Panc1 (cell line): ENCODE measurements around the gene GNAS. TPM values are rescaled to one million over a fixed set of nuclear protein-coding genes. Genes with fewer than 3 reads are reported as not detected.

Experiments
- ATAC-seq: fragments of 200-7000 bp; cut with Tn5 transposase; 2 replicates; pipeline ENCODE4 v1.9.1; 2020; ENCODE audit warnings: mild to moderate bottlenecking, moderate library complexity
- BruUV-seq: library from RNA; stranded (reverse); fragments of 400-500 nt; replicated peaks from 2 replicates; lab custom pipeline; 2021; lab: Mats Ljungman, UMichigan
- CTCF ChIA-PET: fragments of 300-600 bp; sonication (Branson Sonifier 250); formaldehyde crosslinking; loops from one replicate; lab custom pipeline; 2022; ENCODE audit warnings: antibody characterized with exemption; lab: Charles Lee
- POLR2A ChIA-PET: fragments of 300-600 bp; sonication (Branson Sonifier 250); formaldehyde crosslinking; loops from one replicate; lab custom pipeline; 2022; ENCODE audit warnings: antibody characterized with exemption; lab: Charles Lee
- DNase-seq: peaks from one replicate; pipeline ENCODE4 v3.0.0-alpha.2; 2010; ENCODE audit warnings: low read depth, low spot score
- H3K27ac ChIP-seq: 2 replicates; pipeline ENCODE4 v1.5.1; 2011; ENCODE audit warnings: mild to moderate bottlenecking, low read length, inconsistent platforms
- H3K27me3 ChIP-seq: fragments of 200-500 bp; sonication (Bioruptor generic); 2 replicates; pipeline ENCODE4 v1.6.0; 2014; ENCODE audit warnings: low read length, inconsistent platforms; ENCODE audit not compliant: control insufficient read depth, insufficient read depth
- H3K36me3 ChIP-seq: fragments of 200-500 bp; sonication (Bioruptor generic); 2 replicates; pipeline ENCODE4 v1.5.1; 2014; ENCODE audit warnings: inconsistent platforms, mild to moderate bottlenecking, low read length, moderate library complexity; ENCODE audit not compliant: control insufficient read depth, insufficient read depth
- H3K4me1 ChIP-seq: 2 replicates; pipeline ENCODE4 v1.5.1; 2011; ENCODE audit warnings: inconsistent platforms, mild to moderate bottlenecking, low read length, moderate library complexity; ENCODE audit not compliant: control insufficient read depth, insufficient read depth
- H3K4me3 ChIP-seq, 2 experiments: 2 replicates each; pipeline ENCODE4 v1.5.1; 2011 to 2012; ENCODE audit warnings: low read depth in 2 of 2, low read length in 2 of 2, mild to moderate bottlenecking in 2 of 2, inconsistent platforms in 1 of 2, moderate library complexity in 1 of 2
- H3K9me3 ChIP-seq: fragments of 200-500 bp; sonication (Bioruptor generic); 2 replicates; pipeline ENCODE4 v1.5.1; 2014; ENCODE audit warnings: low read depth, mild to moderate bottlenecking, inconsistent platforms, low read length, moderate library complexity; ENCODE audit not compliant: control insufficient read depth, insufficient read depth
- POLR2AphosphoS5 ChIP-seq: IDR thresholded peaks from 2 replicates; pipeline ENCODE4 v1.6.1; 2012; ENCODE audit warnings: mild to moderate bottlenecking, low read depth, low read length, moderate library complexity
- SIN3A ChIP-seq: IDR thresholded peaks from 2 replicates; pipeline ENCODE4 v1.6.1; 2012; ENCODE audit warnings: low read depth, mild to moderate bottlenecking, low read length, moderate library complexity, borderline replicate concordance; ENCODE audit not compliant: insufficient read depth
- TCF7L2 ChIP-seq: IDR thresholded peaks from 2 replicates; pipeline ENCODE4 v1.6.1; 2011; ENCODE audit warnings: mild to moderate bottlenecking, low read depth, low read length, inconsistent platforms
- in situ Hi-C: cut with HindIII; loops from 2 replicates; pipeline ENCODE4 v1.10.0; 2016; ENCODE audit warnings: low sequenced_read_pairs, low pct_unique_long_range_greater_than_20kb
- intact Hi-C: fragments of 100-400 bp; cut with micrococcal nuclease; formaldehyde crosslinking; loops from one replicate; pipeline ENCODE4 v1.10.0; 2022; ENCODE audit not compliant: unreplicated experiment
- total RNA-seq: library from RNA; stranded (reverse); gene quantifications from one replicate; pipeline ENCODE4 v1.2.1, GENCODE V29; 2021; ENCODE audit not compliant: unreplicated experiment
- TF ChIP-seq, protein P1 (sequence below), 2 experiments: IDR thresholded peaks; 2 replicates each; pipeline ENCODE4 v1.6.1; 2011 to 2012; ENCODE audit warnings: low read depth in 2 of 2, control low read depth in 1 of 2, low read length in 1 of 2, mild to moderate bottlenecking in 1 of 2, moderate library complexity in 1 of 2; ENCODE audit not compliant: insufficient read depth in 1 of 2
- TF ChIP-seq, protein P2 (sequence below): fragments of 450-650 bp; IDR thresholded peaks from 2 replicates; pipeline ENCODE4 v1.5.1; 2017; ENCODE audit warnings: mild to moderate bottlenecking

Gene GNAS
- total RNA-seq, 1 experiment from 2014 or later: 756 TPM

- BruUV-seq: no TSS peak
- in situ Hi-C loops: no loop called here
- H3K36me3 ChIP-seq: peaks cover 22% of the 10 kb centered on the region
Measured at GRCh38 chr20:58900397-58900796, 47.9 kb downstream of the GNAS start.

DNA sequence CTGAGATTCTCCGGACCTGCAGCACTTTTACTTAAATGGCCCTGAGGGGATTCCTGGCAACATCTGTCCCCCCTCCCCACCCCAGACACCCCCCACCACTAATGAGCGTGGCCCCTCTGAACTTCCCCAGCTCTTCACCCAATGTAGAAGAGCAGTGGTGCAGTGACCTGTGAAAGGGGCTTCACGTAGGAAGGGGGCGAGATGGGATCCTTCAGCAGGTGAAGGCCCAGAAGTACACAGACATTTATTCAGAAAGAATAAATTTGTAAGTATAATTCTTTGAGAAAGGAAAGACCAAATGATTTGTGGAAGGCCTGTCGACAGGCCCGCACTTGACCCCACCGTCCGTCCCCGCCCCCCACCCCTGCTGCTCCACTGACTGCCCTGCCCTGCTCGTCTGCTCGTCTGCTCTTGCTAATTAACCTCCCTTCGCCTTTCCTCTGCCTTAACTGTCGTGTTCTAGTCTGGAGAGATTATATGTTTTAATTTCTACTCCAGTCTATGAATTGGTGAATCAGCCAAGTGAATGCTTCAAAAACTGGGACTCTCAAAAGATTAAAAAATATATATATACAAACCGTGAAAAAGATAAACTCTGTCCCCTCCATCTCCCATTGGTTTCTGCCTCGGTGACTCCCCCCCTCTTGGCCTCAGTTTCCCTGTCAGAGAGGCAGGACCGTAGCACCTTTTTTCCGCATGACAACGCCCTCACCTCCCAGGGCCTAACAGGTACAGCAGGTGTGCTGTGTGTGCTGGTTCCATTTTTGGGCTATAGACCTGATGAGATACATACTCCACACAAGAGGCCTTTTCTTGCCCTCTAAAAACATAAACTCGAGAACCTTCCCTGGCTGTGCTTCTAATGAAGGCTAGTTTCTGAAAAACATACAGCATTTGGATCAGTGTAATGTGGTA, 49.2 kb downstream of the GNAS start:
- BruUV-seq: no TSS peak
- ChIA-PET CTCF (no interaction called here), POLR2A (no interaction called here)
- in situ Hi-C loops (no loop called here), intact Hi-C loops (no loop called here)
- TF ChIP-seq TCF7L2 (no peak), SIN3A (no peak), POLR2AphosphoS5 (no peak)
- TF ChIP-seq, protein P1, sequence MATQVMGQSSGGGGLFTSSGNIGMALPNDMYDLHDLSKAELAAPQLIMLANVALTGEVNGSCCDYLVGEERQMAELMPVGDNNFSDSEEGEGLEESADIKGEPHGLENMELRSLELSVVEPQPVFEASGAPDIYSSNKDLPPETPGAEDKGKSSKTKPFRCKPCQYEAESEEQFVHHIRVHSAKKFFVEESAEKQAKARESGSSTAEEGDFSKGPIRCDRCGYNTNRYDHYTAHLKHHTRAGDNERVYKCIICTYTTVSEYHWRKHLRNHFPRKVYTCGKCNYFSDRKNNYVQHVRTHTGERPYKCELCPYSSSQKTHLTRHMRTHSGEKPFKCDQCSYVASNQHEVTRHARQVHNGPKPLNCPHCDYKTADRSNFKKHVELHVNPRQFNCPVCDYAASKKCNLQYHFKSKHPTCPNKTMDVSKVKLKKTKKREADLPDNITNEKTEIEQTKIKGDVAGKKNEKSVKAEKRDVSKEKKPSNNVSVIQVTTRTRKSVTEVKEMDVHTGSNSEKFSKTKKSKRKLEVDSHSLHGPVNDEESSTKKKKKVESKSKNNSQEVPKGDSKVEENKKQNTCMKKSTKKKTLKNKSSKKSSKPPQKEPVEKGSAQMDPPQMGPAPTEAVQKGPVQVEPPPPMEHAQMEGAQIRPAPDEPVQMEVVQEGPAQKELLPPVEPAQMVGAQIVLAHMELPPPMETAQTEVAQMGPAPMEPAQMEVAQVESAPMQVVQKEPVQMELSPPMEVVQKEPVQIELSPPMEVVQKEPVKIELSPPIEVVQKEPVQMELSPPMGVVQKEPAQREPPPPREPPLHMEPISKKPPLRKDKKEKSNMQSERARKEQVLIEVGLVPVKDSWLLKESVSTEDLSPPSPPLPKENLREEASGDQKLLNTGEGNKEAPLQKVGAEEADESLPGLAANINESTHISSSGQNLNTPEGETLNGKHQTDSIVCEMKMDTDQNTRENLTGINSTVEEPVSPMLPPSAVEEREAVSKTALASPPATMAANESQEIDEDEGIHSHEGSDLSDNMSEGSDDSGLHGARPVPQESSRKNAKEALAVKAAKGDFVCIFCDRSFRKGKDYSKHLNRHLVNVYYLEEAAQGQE (IDR thresholded peaks at IDR 0.05; ENCODE audit: insufficient read depth in 1 of 2, low read depth in 2 of 2, low read length in 1 of 2): no peak
- TF ChIP-seq, protein P2, sequence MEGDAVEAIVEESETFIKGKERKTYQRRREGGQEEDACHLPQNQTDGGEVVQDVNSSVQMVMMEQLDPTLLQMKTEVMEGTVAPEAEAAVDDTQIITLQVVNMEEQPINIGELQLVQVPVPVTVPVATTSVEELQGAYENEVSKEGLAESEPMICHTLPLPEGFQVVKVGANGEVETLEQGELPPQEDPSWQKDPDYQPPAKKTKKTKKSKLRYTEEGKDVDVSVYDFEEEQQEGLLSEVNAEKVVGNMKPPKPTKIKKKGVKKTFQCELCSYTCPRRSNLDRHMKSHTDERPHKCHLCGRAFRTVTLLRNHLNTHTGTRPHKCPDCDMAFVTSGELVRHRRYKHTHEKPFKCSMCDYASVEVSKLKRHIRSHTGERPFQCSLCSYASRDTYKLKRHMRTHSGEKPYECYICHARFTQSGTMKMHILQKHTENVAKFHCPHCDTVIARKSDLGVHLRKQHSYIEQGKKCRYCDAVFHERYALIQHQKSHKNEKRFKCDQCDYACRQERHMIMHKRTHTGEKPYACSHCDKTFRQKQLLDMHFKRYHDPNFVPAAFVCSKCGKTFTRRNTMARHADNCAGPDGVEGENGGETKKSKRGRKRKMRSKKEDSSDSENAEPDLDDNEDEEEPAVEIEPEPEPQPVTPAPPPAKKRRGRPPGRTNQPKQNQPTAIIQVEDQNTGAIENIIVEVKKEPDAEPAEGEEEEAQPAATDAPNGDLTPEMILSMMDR: no peak
- H3K27ac ChIP-seq: no peak overlapping the region
- no peak overlapping the region for H3K4me3 ChIP-seq
- no peaks in the 10 kb centered on the region for H3K27me3 ChIP-seq
- H3K36me3 ChIP-seq: peaks cover 33% of the 10 kb centered on the region
- H3K4me1 ChIP-seq: peaks cover under 1% of the 10 kb centered on the region; the same call in 1 of the 2 replicates
- no peaks in the 10 kb centered on the region for H3K9me3 ChIP-seq
- ATAC-seq (no peak), DNase-seq (no peak)

More at GRCh38 chr20:58900397-58900796, 47.9 kb downstream of the GNAS start:
- H3K27me3 ChIP-seq: no peaks in the 10 kb centered on the region
- ATAC-seq: no peak
- CTCF ChIA-PET: no interaction called here
- H3K4me1 ChIP-seq: peaks cover 13% of the 10 kb centered on the region
- POLR2A ChIA-PET: no interaction called here
- TF ChIP-seq SIN3A (no peak), TCF7L2 (no peak), POLR2AphosphoS5 (no peak)
- TF ChIP-seq, protein P1 (IDR thresholded peaks at IDR 0.05; ENCODE audit: insufficient read depth in 1 of 2, low read depth in 2 of 2, low read length in 1 of 2): no peak
- TF ChIP-seq, protein P2: no peak
- no peak overlapping the region for H3K4me3 ChIP-seq
- DNase-seq: no peak
- intact Hi-C loops: no loop called here
- no peak overlapping the region for H3K27ac ChIP-seq
- no peaks in the 10 kb centered on the region for H3K9me3 ChIP-seq
